H1 (cell line): ENCODE data around the gene ADK. TPM values are rescaled to one million over a fixed set of nuclear protein-coding genes. Genes with fewer than 3 reads are reported as not detected.

Experiments
- CTCF ChIA-PET: fragments of 300-600 bp; sonication (Branson Sonifier 250); formaldehyde crosslinking; loops from one replicate; lab custom pipeline; 2021; ENCODE audit not compliant: partially characterized antibody; lab: Charles Lee
- POLR2A ChIA-PET: fragments of 300-600 bp; sonication (Branson Sonifier 250); formaldehyde crosslinking; loops from one replicate; lab custom pipeline; 2021; ENCODE audit warnings: inconsistent platforms; ENCODE audit not compliant: partially characterized antibody; lab: Charles Lee
- DNase-seq, 2 experiments: peaks; one replicate each; pipeline versions ENCODE4 v3.0.0 to v3.0.0-alpha.2; 2010 to 2022; ENCODE audit warnings: low spot score in 2 of 2, low read depth in 1 of 2, mixed read lengths in 1 of 2
- FAIRE-seq: peaks from 2 replicates; lab custom pipeline; 2011; peaks lifted over from hg19 to GRCh38; lab: Jason Lieb, UNC
- H2AFZ ChIP-seq: 2 replicates; pipeline ENCODE4 v1.8.1; 2012; ENCODE audit warnings: low read length, inconsistent platforms
- H2AK5ac ChIP-seq: 2 replicates; pipeline ENCODE4 v1.6.1; 2013; ENCODE audit warnings: low read depth, low read length
- H2BK120ac ChIP-seq: replicated peaks from 2 replicates; pipeline ENCODE3; 2013; ENCODE audit warnings: low read depth, low read length, inconsistent platforms
- H2BK12ac ChIP-seq: 2 replicates; pipeline ENCODE4 v1.6.1; 2013; ENCODE audit warnings: low read depth, low read length
- H2BK15ac ChIP-seq: 2 replicates; pipeline ENCODE4 v1.6.1; 2013; ENCODE audit warnings: low read length
- H2BK20ac ChIP-seq: 2 replicates; pipeline ENCODE4 v1.6.1; 2013; ENCODE audit warnings: low read length
- H2BK5ac ChIP-seq: 2 replicates; pipeline ENCODE4 v1.6.1; 2013; ENCODE audit warnings: low read depth, low read length
- H3K14ac ChIP-seq: 2 replicates; pipeline ENCODE4 v1.6.1; 2013; ENCODE audit warnings: inconsistent platforms; ENCODE audit not compliant: insufficient read length
- H3K18ac ChIP-seq: 2 replicates; pipeline ENCODE4 v1.6.1; 2013; ENCODE audit warnings: low read length; ENCODE audit errors: extremely low read depth
- H3K23ac ChIP-seq: 2 replicates; pipeline ENCODE4 v1.6.1; 2013; ENCODE audit warnings: inconsistent platforms; ENCODE audit not compliant: insufficient read length
- H3K23me2 ChIP-seq: 2 replicates; pipeline ENCODE4 v1.6.1; 2013; ENCODE audit warnings: low read depth, low read length
- H3K27ac ChIP-seq: 2 replicates; pipeline ENCODE4 v1.6.1; 2011; ENCODE audit warnings: low read depth, low read length, inconsistent platforms
- H3K27me3 ChIP-seq, 4 experiments: replicated peaks in 1 of 4; 1 replicate in 1 of 4; 2 replicates in 3 of 4; pipeline versions ENCODE4 v1.6.1 to v1.8.1; 2011 to 2013; ENCODE audit warnings: low read length in 3 of 4, mild to moderate bottlenecking in 3 of 4, inconsistent platforms in 2 of 4, mixed read lengths in 2 of 4, moderate library complexity in 1 of 4; ENCODE audit not compliant: control insufficient read depth in 3 of 4, insufficient read depth in 3 of 4; ENCODE audit errors: extremely low read depth in 1 of 4
- H3K36me3 ChIP-seq, 4 experiments: 2 replicates each; pipeline versions ENCODE4 v1.6.1 to v1.8.1; 2011 to 2013; ENCODE audit warnings: mild to moderate bottlenecking in 4 of 4, low read length in 3 of 4, moderate library complexity in 2 of 4, control low read depth in 1 of 4, inconsistent platforms in 1 of 4; ENCODE audit not compliant: insufficient read depth in 4 of 4, control insufficient read depth in 2 of 4
- H3K4ac ChIP-seq: replicated peaks from 2 replicates; pipeline ENCODE3; 2013; ENCODE audit warnings: low read length, low read depth, mixed read lengths, inconsistent platforms; ENCODE audit not compliant: insufficient read length
- H3K4me1 ChIP-seq, 4 experiments: replicated peaks in 1 of 4; 1 replicate in 1 of 4; 2 replicates in 3 of 4; pipeline versions ENCODE4 v1.6.1 to v1.8.1; 2011 to 2013; ENCODE audit warnings: low read length in 3 of 4, inconsistent platforms in 2 of 4, mixed read lengths in 1 of 4; ENCODE audit not compliant: insufficient read depth in 4 of 4, control insufficient read depth in 3 of 4
- H3K4me2 ChIP-seq, 2 experiments: 2 replicates each; pipeline versions ENCODE4 v1.6.1 to v1.8.1; 2011 to 2013; ENCODE audit warnings: low read depth in 2 of 2, low read length in 2 of 2, control low read depth in 1 of 2, inconsistent platforms in 1 of 2, mild to moderate bottlenecking in 1 of 2; ENCODE audit not compliant: insufficient read depth in 1 of 2
- H3K4me3 ChIP-seq, 4 experiments: fragments of 200-600, 300-600 bp in 1 of 4; sonication (generic), shearing (Covaris generic), sonication (Bioruptor Twin) in 1 of 4; 2 replicates each; pipeline versions ENCODE4 v1.5.1 to v1.8.1; 2011 to 2016; ENCODE audit warnings: low read length in 4 of 4, low read depth in 3 of 4, control low read depth in 2 of 4, inconsistent platforms in 2 of 4, mild to moderate bottlenecking in 2 of 4, mixed read lengths in 1 of 4, moderate library complexity in 1 of 4; ENCODE audit not compliant: insufficient read depth in 2 of 4; ENCODE audit errors: extremely low read depth in 1 of 4
- H3K56ac ChIP-seq: replicated peaks from 2 replicates; pipeline ENCODE3; 2013; ENCODE audit warnings: low read depth, mild to moderate bottlenecking, mixed read lengths, low read length, inconsistent platforms; ENCODE audit not compliant: insufficient read length
- H3K79me1 ChIP-seq: 2 replicates; pipeline ENCODE4 v1.6.1; 2013; ENCODE audit warnings: low read depth, low read length, control low read depth
- H3K79me2 ChIP-seq, 2 experiments: 2 replicates each; pipeline versions ENCODE4 v1.6.1 to v1.8.1; 2012 to 2013; ENCODE audit warnings: low read length in 2 of 2, mild to moderate bottlenecking in 2 of 2, inconsistent platforms in 1 of 2; ENCODE audit not compliant: insufficient read depth in 2 of 2, control insufficient read depth in 1 of 2
- H3K9ac ChIP-seq, 4 experiments: replicated peaks in 1 of 4; 1 replicate in 1 of 4; 2 replicates in 3 of 4; pipeline versions ENCODE4 v1.6.1 to v1.8.1; 2011 to 2013; ENCODE audit warnings: low read depth in 3 of 4, low read length in 3 of 4, control low read depth in 2 of 4, mild to moderate bottlenecking in 2 of 4, moderate library complexity in 2 of 4, inconsistent platforms in 1 of 4; ENCODE audit errors: extremely low read depth in 1 of 4
- H3K9me3 ChIP-seq, 2 experiments: 2 replicates each; pipeline versions ENCODE4 v1.6.1 to v1.8.1; 2012 to 2013; ENCODE audit warnings: mild to moderate bottlenecking in 2 of 2, moderate library complexity in 2 of 2, control low read depth in 1 of 2, inconsistent platforms in 1 of 2, low read depth in 1 of 2, low read length in 1 of 2, mixed read lengths in 1 of 2; ENCODE audit not compliant: insufficient read depth in 2 of 2
- H4K20me1 ChIP-seq, 2 experiments: replicated peaks in 1 of 2; 2 replicates each; pipeline versions ENCODE3 to v1.8.1; 2011 to 2013; ENCODE audit warnings: inconsistent platforms in 2 of 2, low read length in 2 of 2, mild to moderate bottlenecking in 1 of 2; ENCODE audit not compliant: insufficient read depth in 2 of 2, control insufficient read depth in 1 of 2
- H4K5ac ChIP-seq: 2 replicates; pipeline ENCODE4 v1.6.1; 2013; ENCODE audit warnings: low read length, low read depth, mixed read lengths, inconsistent platforms; ENCODE audit not compliant: insufficient read length
- H4K8ac ChIP-seq: 2 replicates; pipeline ENCODE4 v1.8.0; 2013; ENCODE audit warnings: mild to moderate bottlenecking, moderate library complexity, low read length, inconsistent platforms; ENCODE audit not compliant: insufficient read depth; ENCODE audit errors: extremely low read depth
- H4K91ac ChIP-seq: replicated peaks from 2 replicates; pipeline ENCODE3; 2013; ENCODE audit warnings: low read length, mixed read lengths, inconsistent platforms; ENCODE audit not compliant: insufficient read length
- ATF3 ChIP-seq: IDR thresholded peaks from 2 replicates; pipeline ENCODE4 v1.6.1; 2011; ENCODE audit warnings: low read depth, mild to moderate bottlenecking, low read length; ENCODE audit not compliant: insufficient read depth
- SIN3A ChIP-seq, 2 experiments: IDR thresholded peaks in 1 of 2; conservative IDR thresholded peaks in 1 of 2; 2 replicates each; pipeline ENCODE4 v1.6.1; 2011 to 2012; ENCODE audit warnings: low read length in 2 of 2, improper control_type of control experiment in 1 of 2, low read depth in 1 of 2, mild to moderate bottlenecking in 1 of 2
- SUZ12 ChIP-seq: fragments of 200-600 bp; sonication (generic); IDR thresholded peaks from 2 replicates; pipeline ENCODE4 v1.6.1; 2012; ENCODE audit warnings: mild to moderate bottlenecking, inconsistent platforms, low read length, moderate library complexity, mixed read lengths
- TEAD4 ChIP-seq: IDR thresholded peaks from 2 replicates; pipeline ENCODE4 v1.6.1; 2012; ENCODE audit warnings: low read depth, low read length, inconsistent platforms, mixed read lengths
- YY1 ChIP-seq: IDR thresholded peaks from 2 replicates; pipeline ENCODE4 v1.6.1; 2011; ENCODE audit warnings: low read depth, mild to moderate bottlenecking, low read length
- WGBS, 2 experiments: shearing (Covaris generic) in 1 of 2; methylation state at CpG; one replicate each; pipeline versions ENCODE4 v1.1.6 to v1.1.7; 2013 to 2015; ENCODE audit warnings: low lambda C conversion rate in 2 of 2, mixed read lengths in 2 of 2, inconsistent platforms in 1 of 2, low coverage in 1 of 2, missing lambda C conversion rate in 1 of 2; ENCODE audit not compliant: insufficient replicate concordance in 2 of 2, insufficient coverage in 1 of 2, insufficient read length in 1 of 2; ENCODE audit errors: extremely low coverage in 1 of 2, missing lambda C conversion rate in 1 of 2; 5-methylcytosine and 5-hydroxymethylcytosine counted together
- polyA plus RNA-seq, 7 experiments: library from polyadenylated mRNA; depleted of rRNA in 3 of 7; stranded (reverse) in 5 of 7; unstranded in 2 of 7; fragments of >200 nt in 5 of 7; fragments of 200-250 nt in 2 of 7; gene quantifications; 1 replicate in 5 of 7; 2 replicates in 1 of 7; 4 replicates in 1 of 7; pipeline versions ENCODE4 v1.2.1 to v1.2.3, GENCODE V29; 2011 to 2013; ENCODE audit warnings: missing spikeins in 2 of 7, mixed read lengths in 2 of 7
- total RNA-seq: library from RNA; stranded (reverse); fragmentation: NEBNext Ultra II Directional; extraction: Animal tissue kit (Norgen Biotek cat#: 25700); gene quantifications from 2 replicates; pipeline ENCODE4 v1.2.1, GENCODE V29; 2021
- TF ChIP-seq, protein P1 (sequence below): IDR thresholded peaks from 2 replicates; pipeline ENCODE4 v1.6.1; 2012; ENCODE audit warnings: inconsistent platforms

Gene ADK
- total and polyA plus RNA-seq, 2 of the 8 experiments (the other 6 are each of a cell fraction or from before 2014, with no cell fraction given) = 12.3 to 42.4 TPM

- Histone ChIP-seq H3K27me3 (no peaks in the 10 kb centered on the region), H3K23me2 (no peaks in the 10 kb centered on the region), H3K18ac (no peak overlapping the region), H2BK120ac (no peak overlapping the region), H3K79me1 (no peaks in the 10 kb centered on the region), H3K9ac (no peak overlapping the region), H3K4me2 (no peak overlapping the region), H2BK5ac (no peak overlapping the region), H3K27ac (no peak overlapping the region), H4K8ac (no peak overlapping the region), H3K36me3 (no peaks in the 10 kb centered on the region), H4K5ac (no peak overlapping the region), H3K79me2 (no peaks in the 10 kb centered on the region), H2AFZ (no peak overlapping the region), H4K91ac (no peak overlapping the region), H3K4me1 (no peaks in the 10 kb centered on the region), H3K4ac (no peak overlapping the region), H2BK15ac (no peak overlapping the region), H3K9me3 (no peaks in the 10 kb centered on the region; a peak in 1 of 4 replicates), H3K14ac (no peak overlapping the region), H3K4me3 (no peak overlapping the region), H3K23ac (no peak overlapping the region), H2BK20ac (no peak overlapping the region), H2AK5ac (no peak overlapping the region), H3K56ac (no peak overlapping the region), H2BK12ac (no peak overlapping the region), H4K20me1 (no peaks in the 10 kb centered on the region)
- CTCF ChIA-PET = no interaction called here
- DNase-seq (no peak), FAIRE-seq (no peak)
- POLR2A ChIA-PET = interaction anchor here (0.5 kb wide), 1 partner anchor 23 kb away, joined by 4 read pairs; no protein-coding TSS in a partner anchor
- WGBS, 2 experiments = 91% methylated on average over 1 of the region's 1 CpG; no CpG with 5 or more reads in 1 of the 2 experiments
- TF ChIP-seq SIN3A (conservative IDR thresholded peaks at IDR 0.05 in 1 of 2, IDR thresholded peaks at IDR 0.05 in 1 of 2; ENCODE audit: low read depth in 1 of 2, low read length in 2 of 2) (no peak), TEAD4 (no peak), YY1 (no peak), ATF3 (no peak), SUZ12 (no peak)
- TF ChIP-seq, protein P1, sequence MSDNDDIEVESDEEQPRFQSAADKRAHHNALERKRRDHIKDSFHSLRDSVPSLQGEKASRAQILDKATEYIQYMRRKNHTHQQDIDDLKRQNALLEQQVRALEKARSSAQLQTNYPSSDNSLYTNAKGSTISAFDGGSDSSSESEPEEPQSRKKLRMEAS = no peak
These were observed 193.3 kb downstream of the ADK start for GRCh38 chr10:74344306-74344705.
